T-helper 9 cell (primary cell): Measurements from ENCODE around the gene UBR2.
"Not testable (repeated sequence)": the region's sequence is repeated elsewhere in the genome, so short reads cannot be mapped to it uniquely, and the experiment has no call there.

Experiments
- DNase-seq: peaks from one replicate; pipeline ENCODE4 v3.0.0-alpha.2; 2020

Gene UBR2

GRCh38 chr6:42729731-42730130 is 165.9 kb downstream of the UBR2 start:
- DNase-seq = no peak

GRCh38 chr6:42733867-42734481 is 170.1 kb downstream of the UBR2 start:
- DNase-seq = not testable (repeated sequence)

- no peak for DNase-seq
Measured at GRCh38 chr6:42735976-42736375, 172.1 kb downstream of the UBR2 start.

GRCh38 chr6:42740725-42741124 is 176.9 kb downstream of the UBR2 start:
- DNase-seq = no peak

GRCh38 chr6:42742116-42742894 is 178.5 kb downstream of the UBR2 start:
- DNase-seq = no peak
